ENCODE results near the gene CLPTM1L. TPM values are rescaled to one million over a fixed set of nuclear protein-coding genes. Genes with fewer than 3 reads are reported as not detected.

Gene CLPTM1L
- total and polyA plus RNA-seq, 12 donors = 40.7 to 96.5 (median 83.2) TPM

DNA sequence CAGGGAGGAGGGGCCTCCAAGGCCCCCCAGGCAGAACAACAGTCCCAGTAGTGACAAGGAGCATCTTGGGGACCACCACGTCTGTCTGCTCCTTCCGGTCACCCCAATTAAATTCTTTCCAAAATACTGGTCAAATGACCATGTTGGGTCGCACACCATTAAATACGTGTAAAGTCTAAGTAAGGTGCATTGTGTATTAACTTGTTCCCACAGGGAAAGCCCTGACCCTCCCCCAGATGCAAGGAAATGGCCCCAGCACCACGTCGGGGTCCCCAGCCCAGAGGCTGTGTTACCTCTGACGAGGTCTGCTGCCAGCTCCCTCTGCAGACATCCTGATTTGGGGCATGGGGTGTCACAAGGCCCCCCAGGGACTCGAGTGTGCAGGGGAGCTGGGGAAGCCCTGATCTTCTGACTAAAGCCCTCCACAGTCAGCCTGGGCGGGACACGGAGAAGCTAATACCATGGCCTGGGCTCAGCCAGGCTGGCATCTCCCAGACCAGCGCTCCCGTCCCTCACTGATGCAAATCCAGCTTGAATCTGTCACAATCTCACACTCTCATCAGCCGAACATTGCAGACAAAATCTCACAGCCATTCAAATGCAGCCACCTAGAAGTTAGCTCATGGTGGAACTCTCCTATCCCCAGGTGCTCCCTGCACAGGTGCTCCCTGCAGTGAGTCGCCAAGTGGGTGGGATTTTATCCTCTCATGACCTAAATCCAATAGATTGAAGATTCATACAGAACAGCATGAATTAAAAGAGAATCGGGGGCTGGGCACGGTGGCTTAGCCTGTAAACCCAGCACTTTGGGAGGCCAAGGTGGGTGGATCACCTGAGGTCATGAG lies 63.6 kb downstream of the CLPTM1L start:
- H3K27ac ChIP-seq = no peak overlapping the region
- DNase-seq = no peak
- no peaks in the 10 kb centered on the region for H3K4me1 ChIP-seq (replicated peaks in 1 of 2)
- no peaks in the 10 kb centered on the region for H3K9me3 ChIP-seq (replicated peaks in 1 of 3)
- TF ChIP-seq, protein P1, sequence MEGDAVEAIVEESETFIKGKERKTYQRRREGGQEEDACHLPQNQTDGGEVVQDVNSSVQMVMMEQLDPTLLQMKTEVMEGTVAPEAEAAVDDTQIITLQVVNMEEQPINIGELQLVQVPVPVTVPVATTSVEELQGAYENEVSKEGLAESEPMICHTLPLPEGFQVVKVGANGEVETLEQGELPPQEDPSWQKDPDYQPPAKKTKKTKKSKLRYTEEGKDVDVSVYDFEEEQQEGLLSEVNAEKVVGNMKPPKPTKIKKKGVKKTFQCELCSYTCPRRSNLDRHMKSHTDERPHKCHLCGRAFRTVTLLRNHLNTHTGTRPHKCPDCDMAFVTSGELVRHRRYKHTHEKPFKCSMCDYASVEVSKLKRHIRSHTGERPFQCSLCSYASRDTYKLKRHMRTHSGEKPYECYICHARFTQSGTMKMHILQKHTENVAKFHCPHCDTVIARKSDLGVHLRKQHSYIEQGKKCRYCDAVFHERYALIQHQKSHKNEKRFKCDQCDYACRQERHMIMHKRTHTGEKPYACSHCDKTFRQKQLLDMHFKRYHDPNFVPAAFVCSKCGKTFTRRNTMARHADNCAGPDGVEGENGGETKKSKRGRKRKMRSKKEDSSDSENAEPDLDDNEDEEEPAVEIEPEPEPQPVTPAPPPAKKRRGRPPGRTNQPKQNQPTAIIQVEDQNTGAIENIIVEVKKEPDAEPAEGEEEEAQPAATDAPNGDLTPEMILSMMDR (IDR thresholded peaks at IDR 0.05) = no peak
- TF ChIP-seq POLR2A (IDR thresholded peaks at IDR 0.05) = no peak
- intact Hi-C loops (cut with DNase I) = no loop called here
- 73 to 83% (median 76%) methylated on average over 4 to 16 of the region's 16 CpGs for WGBS, 4 donors
- H3K27me3 ChIP-seq = no peaks in the 10 kb centered on the region
- no peaks in the 10 kb centered on the region for H3K36me3 ChIP-seq (replicated peaks in 1 of 2)
- H3K4me3 ChIP-seq = no peak overlapping the region

DNA sequence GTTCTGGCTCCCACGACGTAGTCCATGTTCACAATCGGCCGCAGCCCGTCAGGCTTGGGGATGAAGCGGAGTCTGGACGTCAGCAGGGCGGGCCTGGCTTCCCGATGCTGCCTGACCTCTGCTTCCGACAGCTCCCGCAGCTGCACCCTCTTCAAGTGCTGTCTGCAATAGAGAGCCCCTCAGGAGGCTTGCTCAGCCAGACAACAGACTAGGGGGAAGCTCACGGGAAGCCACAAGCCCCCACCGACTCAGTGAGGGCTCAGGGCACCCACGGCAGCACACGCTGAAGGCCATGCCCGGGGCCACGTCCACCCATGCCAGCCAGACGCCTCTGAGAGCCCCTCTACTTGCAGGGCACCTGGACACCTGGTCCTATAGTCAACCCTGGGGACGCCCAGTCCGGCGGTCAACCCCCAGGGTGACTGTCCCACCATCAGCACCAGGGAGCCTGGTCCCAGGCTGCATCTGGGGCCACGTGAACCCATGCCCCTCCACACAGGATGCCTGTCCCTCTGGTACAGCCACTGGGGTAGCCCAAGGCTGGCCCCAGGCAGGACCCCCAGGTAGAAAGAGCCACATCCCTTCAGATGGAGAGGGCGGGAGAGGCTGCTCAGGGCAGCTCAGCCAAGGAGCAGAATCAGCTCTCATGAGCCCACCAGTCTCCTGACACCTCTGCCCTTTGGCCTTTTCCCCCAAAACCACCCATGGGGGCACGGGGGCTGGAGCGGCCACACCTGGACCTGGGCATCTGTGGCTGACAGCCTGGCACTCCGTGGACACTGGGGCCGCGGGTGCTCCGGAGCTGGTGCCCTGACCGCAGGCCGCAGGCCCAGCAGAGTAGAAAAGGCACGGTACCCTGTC lies 64.5 kb downstream of the CLPTM1L start:
- no peak for DNase-seq
- Histone ChIP-seq H3K27ac (no peak overlapping the region), H3K4me3 (no peak overlapping the region), H3K4me1 (replicated peaks in 1 of 2) (no peaks in the 10 kb centered on the region), H3K36me3 (replicated peaks in 1 of 2) (no peaks in the 10 kb centered on the region), H3K27me3 (no peaks in the 10 kb centered on the region), H3K9me3 (replicated peaks in 1 of 3) (no peaks in the 10 kb centered on the region)
- WGBS, 4 donors = 85 to 91% (median 88%) methylated on average over 10 to 32 of the region's 32 CpGs
- intact Hi-C loops (cut with DNase I) = no loop called here
- TF ChIP-seq, protein P1 (IDR thresholded peaks at IDR 0.05) = no peak
- TF ChIP-seq POLR2A (IDR thresholded peaks at IDR 0.05) = no peak

DNA sequence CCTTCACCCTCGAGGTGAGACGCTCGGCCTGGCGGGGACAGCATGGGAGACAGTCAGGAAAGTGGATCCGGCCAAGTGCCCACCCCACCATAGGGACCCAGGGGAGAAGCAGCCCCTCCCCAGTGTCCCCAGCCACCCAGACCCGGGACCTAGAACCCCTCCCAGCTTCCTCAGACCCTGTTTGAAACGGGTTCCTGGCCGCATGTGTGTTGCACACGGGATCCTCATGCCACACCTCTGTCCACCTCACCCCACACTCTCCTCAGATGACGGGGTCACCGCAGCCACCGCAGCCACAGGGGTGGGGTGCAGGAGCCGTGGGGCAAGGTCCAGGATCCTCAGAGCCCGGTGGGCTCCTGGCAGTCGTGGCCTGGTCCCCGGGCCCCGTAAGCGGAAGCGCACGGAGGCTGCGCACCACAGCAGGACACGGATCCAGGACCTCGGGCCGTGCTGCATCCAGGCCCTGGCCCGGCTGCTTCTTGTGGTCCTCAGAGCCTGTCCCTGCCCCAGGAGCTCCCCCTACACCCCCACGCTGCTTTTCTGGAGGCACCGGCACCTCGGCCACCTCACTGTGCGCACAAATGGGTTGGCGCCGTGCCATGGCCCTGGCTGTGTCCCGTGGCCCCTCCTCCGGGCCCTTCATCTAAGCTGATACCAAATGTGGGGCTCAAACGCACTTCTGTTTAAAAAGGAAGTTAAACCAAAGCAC lies 65.3 kb downstream of the CLPTM1L start:
- WGBS, 4 donors = 83 to 91% (median 86%) methylated on average over 18 to 34 of the region's 34 CpGs
- DNase-seq = no peak
- no peaks in the 10 kb centered on the region for H3K9me3 ChIP-seq (replicated peaks in 1 of 3)
- no peak for TF ChIP-seq POLR2A (IDR thresholded peaks at IDR 0.05)
- TF ChIP-seq, protein P1 (IDR thresholded peaks at IDR 0.05) = no peak
- H3K27ac ChIP-seq = no peak overlapping the region
- no peaks in the 10 kb centered on the region for H3K27me3 ChIP-seq
- H3K4me3 ChIP-seq = no peak overlapping the region
- intact Hi-C loops (cut with DNase I) = no loop called here
- H3K36me3 ChIP-seq (replicated peaks in 1 of 2) = no peaks in the 10 kb centered on the region
- H3K4me1 ChIP-seq (replicated peaks in 1 of 2) = no peaks in the 10 kb centered on the region

Measured in adrenal gland (tissue), 12 donors.